NCI-H446 treated with DMSO at 0.1 percent for 48 hours (cell line): ENCODE measurements around the gene TNKS2.
A peak's percentile ranks its signal among the peaks of the same experiment; 100 is the strongest.
"Not testable (repeated sequence)": the region's sequence is repeated elsewhere in the genome, so short reads cannot be mapped to it uniquely, and the experiment has no call there.

ENCODE experiments used
- DNase-seq: peaks from one replicate; lab custom pipeline; 2025; lab: John Stamatoyannopoulos, UW

TNKS2 gene

GRCh38 chr10:91797874-91798648, at the start of gene TNKS2:
Gene TNKS2, plus strand, starts transcription at chr10:91798426. Its CDS starts 265 bp downstream, at chr10:91798691.
- peak; percentile 80 for DNase-seq

- not testable (repeated sequence) for DNase-seq
Measured at GRCh38 chr10:91749592-91749991, 48.6 kb upstream of the TNKS2 start.

- DNase-seq: no peak
Measured at GRCh38 chr10:91756286-91756685, 41.9 kb upstream of the TNKS2 start.

- peak; percentile 19 for DNase-seq
Measured at GRCh38 chr10:91758303-91759146, 39.7 kb upstream of the TNKS2 start.

GRCh38 chr10:91759581-91759986, 38.6 kb upstream of the TNKS2 start:
- no peak for DNase-seq

GRCh38 chr10:91761721-91762120, 36.5 kb upstream of the TNKS2 start:
- no peak for DNase-seq

GRCh38 chr10:91762878-91763277, 35.3 kb upstream of the TNKS2 start:
- no peak for DNase-seq

GRCh38 chr10:91766676-91767075, 31.6 kb upstream of the TNKS2 start:
- no peak for DNase-seq

GRCh38 chr10:91768123-91768522, 30.1 kb upstream of the TNKS2 start:
- no peak for DNase-seq

- no peak for DNase-seq
Measured at GRCh38 chr10:91771907-91772306, 26.3 kb upstream of the TNKS2 start.

- no peak for DNase-seq
Measured at GRCh38 chr10:91772461-91772860, 25.8 kb upstream of the TNKS2 start.

- no peak for DNase-seq
Measured at GRCh38 chr10:91772869-91773268, 25.4 kb upstream of the TNKS2 start.

GRCh38 chr10:91774571-91774970, 23.7 kb upstream of the TNKS2 start:
- no peak for DNase-seq

GRCh38 chr10:91775731-91776130, 22.5 kb upstream of the TNKS2 start:
- DNase-seq: no peak

GRCh38 chr10:91776266-91776665, 22.0 kb upstream of the TNKS2 start:
- DNase-seq: no peak

GRCh38 chr10:91778485-91778884, 19.7 kb upstream of the TNKS2 start:
- DNase-seq: no peak

GRCh38 chr10:91779011-91779605, 19.1 kb upstream of the TNKS2 start:
- DNase-seq: no peak

GRCh38 chr10:91782539-91782938, 15.7 kb upstream of the TNKS2 start:
- no peak for DNase-seq

- no peak for DNase-seq
Measured at GRCh38 chr10:91785830-91786229, 12.4 kb upstream of the TNKS2 start.

GRCh38 chr10:91787258-91787657, 11.0 kb upstream of the TNKS2 start:
- no peak for DNase-seq

GRCh38 chr10:91787810-91788209, 10.4 kb upstream of the TNKS2 start:
- no peak for DNase-seq

- DNase-seq: no peak
Measured at GRCh38 chr10:91788527-91788926, 9.7 kb upstream of the TNKS2 start.
